Spleen (tissue), 11 donors: ENCODE data around the gene RNFT2. TPM values are rescaled to one million over a fixed set of nuclear protein-coding genes. Genes with fewer than 3 reads are reported as not detected.
A peak's percentile ranks its signal among the peaks of the same experiment; 100 is the strongest.

ENCODE experiments used
- DNase-seq: peaks from one replicate; pipeline ENCODE4 v3.0.0-alpha.2; 2020
- H3K27ac ChIP-seq, 8 donors: fragments of 200-600 bp; sonication (generic) in 7 of 8; 1 replicate in 4 of 8; 2 replicates in 4 of 8; pipeline versions ENCODE4 v1.5.0 to v1.8.0; 2016 to 2021; ENCODE audit warnings: inconsistent platforms in 4 of 8, mild to moderate bottlenecking in 4 of 8, moderate library complexity in 1 of 8
- H3K27me3 ChIP-seq, 7 donors: fragments of 200-600 bp; sonication (generic) in 6 of 7; replicated peaks in 1 of 7; 1 replicate in 4 of 7; 2 replicates in 3 of 7; pipeline versions ENCODE4 v1.5.0 to v1.8.0; 2016 to 2021; ENCODE audit warnings: inconsistent platforms in 3 of 7, mild to moderate bottlenecking in 1 of 7
- H3K36me3 ChIP-seq, 6 donors: fragments of 200-600 bp; sonication (generic) in 5 of 6; 1 replicate in 4 of 6; 2 replicates in 2 of 6; pipeline versions ENCODE4 v1.5.0 to v1.8.0; 2016 to 2021; ENCODE audit warnings: inconsistent platforms in 2 of 6
- H3K4me1 ChIP-seq, 6 donors: fragments of 200-600 bp; sonication (generic) in 5 of 6; 1 replicate in 3 of 6; 2 replicates in 3 of 6; pipeline versions ENCODE4 v1.5.0 to v1.8.0; 2016 to 2021; ENCODE audit warnings: inconsistent platforms in 3 of 6
- H3K4me3 ChIP-seq, 8 donors: fragments of 200-600 bp; sonication (generic) in 7 of 8; 1 replicate in 4 of 8; 2 replicates in 4 of 8; pipeline versions ENCODE4 v1.5.0 to v1.8.0; 2016 to 2021; ENCODE audit warnings: inconsistent platforms in 4 of 8, mild to moderate bottlenecking in 4 of 8, moderate library complexity in 2 of 8
- H3K9me3 ChIP-seq, 8 donors: fragments of 200-600 bp; sonication (generic) in 7 of 8; 1 replicate in 4 of 8; 2 replicates in 4 of 8; pipeline versions ENCODE4 v1.5.0 to v1.8.0; 2016 to 2021; ENCODE audit warnings: inconsistent platforms in 4 of 8
- POLR2A ChIP-seq, 3 donors: fragments of 450-650 bp; IDR thresholded peaks; one replicate each; pipeline ENCODE4 v1.5.1; 2017; ENCODE audit warnings: antibody characterized with exemption in 3 of 3, mild to moderate bottlenecking in 1 of 3
- POLR2AphosphoS5 ChIP-seq, 3 donors: sonication (generic); formaldehyde crosslinking; IDR thresholded peaks; one replicate each; pipeline ENCODE4 v1.5.1; 2017; ENCODE audit warnings: antibody characterized with exemption in 3 of 3
- WGBS, 5 donors: extraction: QIAGEN DNeasy Blood & Tissue Kit in 3 of 5; methylation state at CpG; one replicate each; pipeline versions ENCODE4 v1.1.5 to v1.1.7; 2013 to 2018; 5-methylcytosine and 5-hydroxymethylcytosine counted together
- intact Hi-C: fragments of 100-400 bp; cut with DNase I; formaldehyde crosslinking; loops from one replicate; pipeline ENCODE4 v1.15.0; 2023; ENCODE audit warnings: low total_unique reads
- polyA plus RNA-seq, 3 donors: library from polyadenylated mRNA; stranded (reverse); fragments of 200-250 nt; gene quantifications; one replicate each; pipeline ENCODE4 v1.2.1, GENCODE V29; 2013
- total RNA-seq, 7 donors: library from RNA; depleted of rRNA in 3 of 7; stranded (reverse); fragments of >200 nt in 3 of 7; fragmentation: NEBNext Ultra II Directional in 4 of 7; extraction: Animal tissue kit (Norgen Biotek cat#: 25700) in 4 of 7; gene quantifications; one replicate each; pipeline versions ENCODE4 v1.1.0 to v1.2.1, GENCODE V29; 2016 to 2021
- TF ChIP-seq, protein P1 (sequence below), 11 experiments: fragments of 200-600 bp in 7 of 11; fragments of 450-650 bp in 4 of 11; sonication (generic) in 4 of 11; IDR thresholded peaks in 8 of 11; conservative IDR thresholded peaks in 3 of 11; 1 replicate in 7 of 11; 2 replicates in 4 of 11; pipeline versions ENCODE4 v1.4.0 to v1.8.0; 2016 to 2021; ENCODE audit warnings: antibody characterized with exemption in 11 of 11, inconsistent platforms in 4 of 11, mild to moderate bottlenecking in 1 of 11
- donor health status: healthy with polysubstance abuse.
- donor health status: DM: no; HTN: no; CAD: no; lungs with moderate emphysema.
- donor health status: DM: no; HTN: no; CAD: no.
- donor health status: Bipolar disorder and iron deficiency.
- donor health status: healthy.
- donor health status: DM: no; HTN: no; CAD: no.
- donor health status: DM: yes; HTN: yes; CAD: no.

The RNFT2 gene
- total and polyA plus RNA-seq, 10 donors, result 1.9 to 6.0 (median 3.8) TPM

DNA sequence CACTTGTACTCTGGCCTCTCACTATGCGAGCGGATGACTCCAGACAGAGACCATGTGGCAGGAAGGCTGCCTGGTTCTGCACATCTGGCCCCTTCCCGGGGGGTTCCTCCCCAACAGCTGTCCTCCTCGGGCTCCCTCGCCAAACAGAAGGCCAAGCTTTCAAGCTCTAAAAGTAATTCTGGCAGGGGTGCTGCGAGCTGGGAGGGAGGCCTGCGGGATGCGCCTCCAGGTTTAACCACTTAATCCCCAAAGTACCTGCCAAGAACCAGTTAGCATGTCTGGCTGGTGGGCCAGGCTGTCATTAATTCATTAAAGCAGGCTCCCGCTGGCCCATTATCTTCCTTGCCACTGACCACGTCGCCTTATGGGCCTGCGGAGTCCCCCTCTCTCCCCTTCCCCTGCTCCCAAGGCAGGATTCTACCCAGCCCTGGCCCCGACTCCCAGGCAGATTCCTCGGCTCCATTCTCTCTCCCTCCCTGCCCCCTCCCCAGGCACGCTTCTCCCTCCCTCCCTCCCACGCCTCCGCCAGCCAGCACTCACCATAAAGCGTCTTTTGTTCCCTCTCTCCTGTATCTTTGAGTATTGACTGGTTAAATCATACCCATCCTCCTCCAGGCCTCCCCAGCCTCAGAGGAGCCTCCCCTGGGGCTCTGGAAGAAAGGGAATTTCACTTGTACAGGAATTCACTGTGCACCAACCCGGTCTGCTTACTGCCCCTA is 138.2 kb downstream of the RNFT2 start:
- no peak overlapping the region for H3K27ac ChIP-seq
- H3K27me3 ChIP-seq, result peaks cover 0 to 95% (median 56%) of the 10 kb centered on the region in 7 donors
- peaks cover 17 to 33% (median 29%) of the 10 kb centered on the region in 6 donors for H3K4me1 ChIP-seq
- TF ChIP-seq POLR2AphosphoS5 (IDR thresholded peaks at IDR 0.05) (no peak), POLR2A (IDR thresholded peaks at IDR 0.05) (no peak)
- TF ChIP-seq, protein P1, sequence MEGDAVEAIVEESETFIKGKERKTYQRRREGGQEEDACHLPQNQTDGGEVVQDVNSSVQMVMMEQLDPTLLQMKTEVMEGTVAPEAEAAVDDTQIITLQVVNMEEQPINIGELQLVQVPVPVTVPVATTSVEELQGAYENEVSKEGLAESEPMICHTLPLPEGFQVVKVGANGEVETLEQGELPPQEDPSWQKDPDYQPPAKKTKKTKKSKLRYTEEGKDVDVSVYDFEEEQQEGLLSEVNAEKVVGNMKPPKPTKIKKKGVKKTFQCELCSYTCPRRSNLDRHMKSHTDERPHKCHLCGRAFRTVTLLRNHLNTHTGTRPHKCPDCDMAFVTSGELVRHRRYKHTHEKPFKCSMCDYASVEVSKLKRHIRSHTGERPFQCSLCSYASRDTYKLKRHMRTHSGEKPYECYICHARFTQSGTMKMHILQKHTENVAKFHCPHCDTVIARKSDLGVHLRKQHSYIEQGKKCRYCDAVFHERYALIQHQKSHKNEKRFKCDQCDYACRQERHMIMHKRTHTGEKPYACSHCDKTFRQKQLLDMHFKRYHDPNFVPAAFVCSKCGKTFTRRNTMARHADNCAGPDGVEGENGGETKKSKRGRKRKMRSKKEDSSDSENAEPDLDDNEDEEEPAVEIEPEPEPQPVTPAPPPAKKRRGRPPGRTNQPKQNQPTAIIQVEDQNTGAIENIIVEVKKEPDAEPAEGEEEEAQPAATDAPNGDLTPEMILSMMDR (IDR thresholded peaks at IDR 0.05 in 8 of 11, conservative IDR thresholded peaks at IDR 0.05 in 3 of 11), result no peak
- H3K4me3 ChIP-seq, result no peak overlapping the region
- WGBS, 5 donors, result 19 to 29% (median 22%) methylated on average over 18 to 19 of the region's 19 CpGs
- intact Hi-C loops, result no loop called here
- no peak for DNase-seq
- no peaks in the 10 kb centered on the region for H3K36me3 ChIP-seq
- H3K9me3 ChIP-seq, result peaks cover 0 to 10% (median 3%) of the 10 kb centered on the region in 8 donors

DNA sequence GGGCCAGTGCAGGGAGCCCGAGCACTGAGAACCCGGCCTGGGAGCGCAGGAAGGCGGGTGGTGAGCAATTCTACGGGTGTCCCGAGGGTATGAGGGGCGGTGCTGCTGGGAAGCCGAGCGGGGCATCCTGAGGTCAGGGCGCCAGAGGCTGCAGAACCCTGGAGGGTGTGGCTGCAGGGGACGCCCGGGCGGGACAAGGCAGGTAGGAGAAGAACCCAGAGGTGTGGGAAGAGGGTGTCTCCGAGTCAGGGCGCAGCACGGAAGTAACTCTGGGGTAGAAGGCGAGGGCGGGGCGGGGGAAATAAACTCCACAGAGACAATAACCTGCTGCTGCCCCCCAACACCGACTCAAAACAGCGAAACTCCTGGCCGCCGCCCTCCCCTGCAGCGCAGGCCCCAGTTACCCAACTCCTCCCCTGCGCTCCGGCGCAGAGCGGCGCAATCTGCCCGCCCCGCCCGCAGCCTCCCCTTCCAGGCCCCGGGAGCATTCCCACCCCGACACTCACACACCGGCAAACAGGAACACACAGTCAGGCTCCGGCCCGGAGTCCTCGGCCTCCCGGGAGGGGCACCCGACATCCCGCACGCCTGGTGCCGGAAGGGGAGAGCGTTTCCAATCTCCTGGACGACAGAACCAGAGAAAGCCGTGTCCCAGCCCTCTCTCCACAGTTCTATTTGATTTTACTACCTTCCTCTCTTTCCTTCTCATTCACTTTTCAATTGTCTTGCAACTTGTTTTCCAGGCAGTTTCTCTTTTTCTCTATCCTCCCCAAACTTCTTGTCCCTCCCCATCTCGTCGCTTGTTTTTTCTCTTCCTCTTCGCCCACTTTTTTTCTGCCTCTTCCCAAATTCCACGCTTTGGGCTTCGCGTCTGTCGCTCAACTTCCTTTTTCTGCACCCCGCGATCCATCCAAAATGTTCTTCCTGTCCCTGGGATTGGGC is 140.7 kb downstream of the RNFT2 start:
- intact Hi-C loops, result no loop called here
- peaks cover 25 to 50% (median 42%) of the 10 kb centered on the region in 6 donors for H3K4me1 ChIP-seq
- H3K36me3 ChIP-seq, result no peaks in the 10 kb centered on the region
- peaks cover 0 to 100% (median 75%) of the 10 kb centered on the region in 7 donors for H3K27me3 ChIP-seq
- no peak for DNase-seq
- H3K4me3 ChIP-seq, result peak overlapping the region in 7 of 8 donors; percentile 3 to 68 (median 23)
- no peak overlapping the region for H3K27ac ChIP-seq
- WGBS, 5 donors, result 1 to 3% (median 2%) methylated on average over 52 to 55 of the region's 55 CpGs
- H3K9me3 ChIP-seq, result peaks cover 0 to 10% (median 3%) of the 10 kb centered on the region in 8 donors
- TF ChIP-seq, protein P1 (IDR thresholded peaks at IDR 0.05 in 8 of 11, conservative IDR thresholded peaks at IDR 0.05 in 3 of 11), result no peak
- TF ChIP-seq POLR2AphosphoS5 (IDR thresholded peaks at IDR 0.05) (no peak), POLR2A (IDR thresholded peaks at IDR 0.05) (no peak)

- Histone ChIP-seq H3K27me3 (peaks cover 0 to 100% (median 80%) of the 10 kb centered on the region in 7 donors), H3K27ac (no peak overlapping the region), H3K36me3 (no peaks in the 10 kb centered on the region), H3K4me3 (peak overlapping the region in 7 of 8 donors; percentile 3 to 68 (median 23)), H3K4me1 (peaks cover 25 to 50% (median 42%) of the 10 kb centered on the region in 6 donors), H3K9me3 (peaks cover 0 to 5% (median under 1%) of the 10 kb centered on the region in 8 donors)
- intact Hi-C loops, result no loop called here
- 2 to 8% (median 3%) methylated on average over 10 to 52 of the region's 52 CpGs for WGBS, 5 donors
- peak; percentile 62 for DNase-seq
- TF ChIP-seq POLR2AphosphoS5 (IDR thresholded peaks at IDR 0.05) (no peak), POLR2A (IDR thresholded peaks at IDR 0.05) (no peak)
- TF ChIP-seq, protein P1 (IDR thresholded peaks at IDR 0.05 in 8 of 11, conservative IDR thresholded peaks at IDR 0.05 in 3 of 11), result no peak
These were observed 141.5 kb downstream of the RNFT2 start for GRCh38 chr12:116879509-116880212.
